ENCODE data around the gene SUGP2.
A peak's percentile ranks its signal among the peaks of the same experiment; 100 is the strongest.

The SUGP2 gene

GRCh38 chr19:18972301-18972811 is 61.0 kb downstream of the SUGP2 start:
- no peak for DNase-seq (ENCODE audit: low spot score)

GRCh38 chr19:18969931-18970659 is 63.2 kb downstream of the SUGP2 start:
- Histone ChIP-seq H3K4me1 (ENCODE audit: insufficient read depth, poor library complexity, severe bottlenecking) (peaks cover 18% of the 10 kb centered on the region), H3K36me3 (ENCODE audit: low read depth) (no peaks in the 10 kb centered on the region), H3K4me3 (ENCODE audit: severe bottlenecking) (no peak overlapping the region), H3K27me3 (ENCODE audit: insufficient read depth, poor library complexity, severe bottlenecking) (no peaks in the 10 kb centered on the region), H3K9me3 (ENCODE audit: severe bottlenecking) (no peaks in the 10 kb centered on the region), H3K27ac (ENCODE audit: poor library complexity, severe bottlenecking) (peak overlapping the region; percentile 90)
- ATAC-seq (ENCODE audit: low read depth) (peak; percentile 5; the same call in 1 of the 3 replicates), DNase-seq (ENCODE audit: low spot score) (no peak)
- no peak for TF ChIP-seq CTCF (IDR thresholded peaks at IDR 0.05; ENCODE audit: poor library complexity, severe bottlenecking)

More at GRCh38 chr19:18972301-18972811, 61.0 kb downstream of the SUGP2 start:
- Histone ChIP-seq H3K36me3 (ENCODE audit: low read depth) (no peaks in the 10 kb centered on the region), H3K27ac (ENCODE audit: poor library complexity, severe bottlenecking) (no peak overlapping the region), H3K27me3 (ENCODE audit: insufficient read depth, poor library complexity, severe bottlenecking) (no peaks in the 10 kb centered on the region), H3K4me1 (ENCODE audit: insufficient read depth, poor library complexity, severe bottlenecking) (peaks cover 18% of the 10 kb centered on the region), H3K4me3 (ENCODE audit: severe bottlenecking) (no peak overlapping the region), H3K9me3 (ENCODE audit: severe bottlenecking) (no peaks in the 10 kb centered on the region)
- no peak for TF ChIP-seq CTCF (IDR thresholded peaks at IDR 0.05; ENCODE audit: poor library complexity, severe bottlenecking)
- ATAC-seq (ENCODE audit: low read depth) = no peak

GRCh38 chr19:18967358-18968146 is 65.8 kb downstream of the SUGP2 start:
- Histone ChIP-seq H3K4me3 (ENCODE audit: severe bottlenecking) (no peak overlapping the region), H3K27me3 (ENCODE audit: insufficient read depth, poor library complexity, severe bottlenecking) (no peaks in the 10 kb centered on the region), H3K4me1 (ENCODE audit: insufficient read depth, poor library complexity, severe bottlenecking) (peaks cover 18% of the 10 kb centered on the region), H3K36me3 (ENCODE audit: low read depth) (no peaks in the 10 kb centered on the region), H3K9me3 (ENCODE audit: severe bottlenecking) (no peaks in the 10 kb centered on the region), H3K27ac (ENCODE audit: poor library complexity, severe bottlenecking) (peak overlapping the region; percentile 90)
- TF ChIP-seq CTCF (IDR thresholded peaks at IDR 0.05; ENCODE audit: poor library complexity, severe bottlenecking) = no peak
- no peak for DNase-seq (ENCODE audit: low spot score)
- ATAC-seq (ENCODE audit: low read depth) = peak; percentile 76

GRCh38 chr19:18966307-18966706 is 67.0 kb downstream of the SUGP2 start:
- peaks cover 18% of the 10 kb centered on the region for H3K4me1 ChIP-seq (ENCODE audit: insufficient read depth, poor library complexity, severe bottlenecking)
- no peaks in the 10 kb centered on the region for H3K9me3 ChIP-seq (ENCODE audit: severe bottlenecking)
- H3K27ac ChIP-seq (ENCODE audit: poor library complexity, severe bottlenecking) = peak overlapping the region; percentile 90
- H3K36me3 ChIP-seq (ENCODE audit: low read depth) = no peaks in the 10 kb centered on the region
- no peak for DNase-seq (ENCODE audit: low spot score)
- no peak for TF ChIP-seq CTCF (IDR thresholded peaks at IDR 0.05; ENCODE audit: poor library complexity, severe bottlenecking)
- H3K27me3 ChIP-seq (ENCODE audit: insufficient read depth, poor library complexity, severe bottlenecking) = no peaks in the 10 kb centered on the region
- ATAC-seq (ENCODE audit: low read depth) = no peak
- no peak overlapping the region for H3K4me3 ChIP-seq (ENCODE audit: severe bottlenecking)

Measured in RWPE2 (cell line).